Astrocyte (in vitro differentiated cells and primary cell): Measurements from ENCODE around the gene ZNF565. TPM values are rescaled to one million over a fixed set of nuclear protein-coding genes. Genes with fewer than 3 reads are reported as not detected.
A peak's percentile ranks its signal among the peaks of the same experiment; 100 is the strongest.

ENCODE experiments used
- DNase-seq: peaks from one replicate; pipeline ENCODE4 v3.0.0-alpha.2; 2010; ENCODE audit warnings: low read depth
- FAIRE-seq: peaks from 2 replicates; lab custom pipeline; 2011; peaks lifted over from hg19 to GRCh38; lab: Jason Lieb, UNC
- H2AFZ ChIP-seq: 2 replicates; pipeline ENCODE4 v1.6.0; 2012; ENCODE audit warnings: low read depth, low read length, inconsistent platforms
- H3K27ac ChIP-seq: 2 replicates; pipeline ENCODE4 v1.5.1; 2011; ENCODE audit warnings: low read depth, low read length, inconsistent platforms
- H3K27me3 ChIP-seq: 2 replicates; pipeline ENCODE4 v1.6.0; 2011; ENCODE audit warnings: low read length, inconsistent platforms; ENCODE audit not compliant: insufficient read depth
- H3K36me3 ChIP-seq: 2 replicates; pipeline ENCODE4 v1.5.1; 2011; ENCODE audit warnings: low read length, inconsistent platforms; ENCODE audit not compliant: insufficient read depth
- H3K4me1 ChIP-seq: 2 replicates; pipeline ENCODE4 v1.5.1; 2011; ENCODE audit warnings: low read length, inconsistent platforms; ENCODE audit not compliant: insufficient read depth
- H3K4me2 ChIP-seq: 2 replicates; pipeline ENCODE4 v1.6.0; 2012; ENCODE audit warnings: low read length, inconsistent platforms
- H3K4me3 ChIP-seq: 2 replicates; pipeline ENCODE4 v1.5.1; 2011; ENCODE audit warnings: low read depth, mild to moderate bottlenecking, low read length, inconsistent platforms; ENCODE audit not compliant: insufficient read depth
- H3K79me2 ChIP-seq: 2 replicates; pipeline ENCODE4 v1.6.0; 2012; ENCODE audit warnings: mild to moderate bottlenecking, low read length, inconsistent platforms; ENCODE audit not compliant: insufficient read depth
- H3K9ac ChIP-seq: 2 replicates; pipeline ENCODE4 v1.6.0; 2012; ENCODE audit warnings: mild to moderate bottlenecking, low read length, inconsistent platforms
- H3K9me3 ChIP-seq: 2 replicates; pipeline ENCODE4 v1.5.1; 2012; ENCODE audit warnings: low read depth, mild to moderate bottlenecking, low read length, inconsistent platforms; ENCODE audit not compliant: insufficient read depth
- H4K20me1 ChIP-seq: 2 replicates; pipeline ENCODE4 v1.6.0; 2012; ENCODE audit warnings: low read length, inconsistent platforms; ENCODE audit not compliant: insufficient read depth
- H3K27ac Mint-ChIP-seq: one replicate; pipeline ENCODE4 v1.8.0; 2021; ENCODE audit warnings: mild to moderate bottlenecking, mixed read lengths; ENCODE audit not compliant: unreplicated experiment
- H3K27me3 Mint-ChIP-seq: one replicate; pipeline ENCODE4 v1.8.0; 2021; ENCODE audit warnings: low read depth, mixed read lengths; ENCODE audit not compliant: unreplicated experiment
- H3K36me3 Mint-ChIP-seq: one replicate; pipeline ENCODE4 v1.8.0; 2021; ENCODE audit warnings: low read depth, mixed read lengths; ENCODE audit not compliant: unreplicated experiment
- H3K4me1 Mint-ChIP-seq: one replicate; pipeline ENCODE4 v1.8.0; 2021; ENCODE audit warnings: low read depth, mixed read lengths; ENCODE audit not compliant: unreplicated experiment
- H3K4me3 Mint-ChIP-seq: one replicate; pipeline ENCODE4 v1.8.0; 2021; ENCODE audit warnings: mild to moderate bottlenecking, moderate library complexity, mixed read lengths; ENCODE audit not compliant: unreplicated experiment
- H3K9me3 Mint-ChIP-seq: one replicate; pipeline ENCODE4 v1.8.0; 2021; ENCODE audit warnings: mild to moderate bottlenecking, mixed read lengths; ENCODE audit not compliant: unreplicated experiment
- CTCF ChIP-seq: IDR thresholded peaks from 2 replicates; pipeline ENCODE4 v1.5.1; 2011; ENCODE audit warnings: low read depth, mild to moderate bottlenecking, inconsistent platforms, low read length, moderate library complexity; ENCODE audit not compliant: insufficient read depth
- EZH2 ChIP-seq: IDR thresholded peaks from 2 replicates; pipeline ENCODE4 v1.6.1; 2012; ENCODE audit warnings: mild to moderate bottlenecking, low read length, inconsistent platforms; ENCODE audit not compliant: insufficient read depth
- total RNA-seq: library from RNA; stranded (reverse); gene quantifications from 2 replicates; pipeline ENCODE4 v1.2.1, GENCODE V29; 2021

ZNF565 gene
- total RNA-seq, 1 donor from 2014 or later = 6.5 TPM

GRCh38 chr19:36152352-36153091 is 61.9 kb downstream of the ZNF565 start, which contains the start of gene COX7A1:
Gene COX7A1, minus strand, starts transcription at chr19:36152447. Its CDS starts 40 bp downstream, at chr19:36152407.
- TF ChIP-seq EZH2 (no peak), CTCF (no peak)
- FAIRE-seq (no peak), DNase-seq (no peak)
- no peak within 1 kb of the TSS for H3K27ac ChIP-seq
- H3K4me1 Mint-ChIP-seq = peaks cover 14% of the 10 kb centered on the region
- peaks cover 20% of the 10 kb centered on the region for H3K36me3 Mint-ChIP-seq
- H3K4me2 ChIP-seq = peak within 1 kb of the TSS; percentile 52
- H3K27ac Mint-ChIP-seq = no peak within 1 kb of the TSS
- no peak within 1 kb of the TSS for H2AFZ ChIP-seq
- H3K36me3 ChIP-seq = peaks cover 13% of the 10 kb centered on the region
- no peaks in the 10 kb centered on the region for H3K9me3 ChIP-seq
- no peak within 1 kb of the TSS for H3K4me3 Mint-ChIP-seq
- peak within 1 kb of the TSS; percentile 31 for H3K9ac ChIP-seq
- no peaks in the 10 kb centered on the region for H3K27me3 Mint-ChIP-seq
- peaks cover 3% of the 10 kb centered on the region for H3K79me2 ChIP-seq
- peak within 1 kb of the TSS; percentile 10 for H3K4me3 ChIP-seq
- no peaks in the 10 kb centered on the region for H3K9me3 Mint-ChIP-seq
- H4K20me1 ChIP-seq = peaks cover 38% of the 10 kb centered on the region
- H3K4me1 ChIP-seq = no peaks in the 10 kb centered on the region
- no peaks in the 10 kb centered on the region for H3K27me3 ChIP-seq

- Histone ChIP-seq H3K9me3 (no peaks in the 10 kb centered on the region), H3K36me3 (peaks cover 16% of the 10 kb centered on the region), H2AFZ (no peak overlapping the region), H4K20me1 (peaks cover 41% of the 10 kb centered on the region), H3K4me1 (no peaks in the 10 kb centered on the region), H3K27me3 (no peaks in the 10 kb centered on the region), H3K79me2 (peaks cover 5% of the 10 kb centered on the region), H3K9ac (peak overlapping the region; percentile 31), H3K4me3 (no peak overlapping the region), H3K4me2 (peak overlapping the region; percentile 52), H3K27ac (no peak overlapping the region)
- H3K9me3 Mint-ChIP-seq = no peaks in the 10 kb centered on the region
- no peak for FAIRE-seq
- H3K36me3 Mint-ChIP-seq = peaks cover 24% of the 10 kb centered on the region
- TF ChIP-seq EZH2 = no peak
- no peak for TF ChIP-seq CTCF
- no peak overlapping the region for H3K4me3 Mint-ChIP-seq
- H3K4me1 Mint-ChIP-seq = peaks cover 12% of the 10 kb centered on the region
- H3K27ac Mint-ChIP-seq = no peak overlapping the region
- H3K27me3 Mint-ChIP-seq = no peaks in the 10 kb centered on the region
- no peak for DNase-seq
These were observed 62.5 kb downstream of the ZNF565 start for GRCh38 chr19:36152019-36152351.
